Left renal cortex interstitium (tissue), 4 donors: ENCODE data around the gene FCSK. TPM values are rescaled to one million over a fixed set of nuclear protein-coding genes. Genes with fewer than 3 reads are reported as not detected.
A peak's percentile ranks its signal among the peaks of the same experiment; 100 is the strongest.
"Not testable (repeated sequence)": the region's sequence is repeated elsewhere in the genome, so short reads cannot be mapped to it uniquely, and the experiment has no call there.

Source experiments
- DNase-seq, 4 donors: peaks; one replicate each; pipeline ENCODE4 v3.0.0-alpha.2; 2013; ENCODE audit warnings: low read depth in 4 of 4, low spot score in 2 of 4, missing footprints in 1 of 4
- polyA plus RNA-seq, 4 donors: library from polyadenylated mRNA; unstranded; fragments of 120-200 nt; gene quantifications; one replicate each; pipeline ENCODE4 v1.2.1, GENCODE V29; 2013; ENCODE audit not compliant: insufficient read length in 4 of 4

The FCSK gene
- polyA plus RNA-seq, 4 donors, result 12.7 to 20.2 (median 17.8) TPM

DNA sequence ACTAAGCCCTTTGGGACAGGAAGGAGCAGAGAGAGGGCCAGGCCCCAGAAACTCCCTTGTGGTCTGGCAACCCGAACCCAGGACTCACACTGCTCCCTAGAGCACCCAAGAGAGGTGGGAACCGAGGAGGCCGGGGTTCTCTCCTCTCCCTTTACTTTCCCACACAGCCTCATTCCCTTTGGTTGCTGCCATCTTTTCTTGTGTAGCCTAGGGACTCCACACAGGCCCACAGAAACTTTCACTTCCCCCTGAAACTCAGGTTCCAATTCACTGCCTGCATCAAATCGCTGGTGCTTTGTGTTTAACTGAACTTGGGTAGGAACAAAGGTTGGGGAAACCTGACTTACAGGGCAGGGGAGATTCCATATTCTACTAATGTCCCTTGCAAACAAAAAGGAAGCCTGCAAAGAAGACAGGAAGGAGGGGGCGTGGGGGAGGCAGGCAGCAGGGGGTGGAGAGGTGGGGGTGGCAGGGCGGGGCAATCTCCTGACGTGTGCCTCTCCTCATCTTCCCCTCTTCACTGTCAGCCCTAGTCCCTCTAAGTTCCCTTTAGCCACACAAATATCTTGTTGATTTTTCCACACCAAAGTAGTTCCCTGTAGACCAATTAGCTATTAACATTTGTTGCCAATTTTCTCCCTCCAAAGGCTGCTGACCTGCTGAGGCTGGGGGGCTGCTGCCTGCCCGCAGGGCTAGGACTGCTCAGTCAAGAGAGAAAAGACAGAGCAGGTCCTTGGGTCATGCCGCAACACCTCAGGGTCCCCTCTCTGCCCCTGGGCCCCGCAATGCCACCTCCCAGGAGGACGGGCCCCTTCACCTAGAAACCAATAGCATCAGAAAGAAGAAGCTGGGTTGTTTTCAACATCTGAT, 23.5 kb upstream of the FCSK start:
- no peak for DNase-seq

- no peak for DNase-seq
Observed at GRCh38 chr16:70432356-70432722, 22.1 kb upstream of the FCSK start.

DNA sequence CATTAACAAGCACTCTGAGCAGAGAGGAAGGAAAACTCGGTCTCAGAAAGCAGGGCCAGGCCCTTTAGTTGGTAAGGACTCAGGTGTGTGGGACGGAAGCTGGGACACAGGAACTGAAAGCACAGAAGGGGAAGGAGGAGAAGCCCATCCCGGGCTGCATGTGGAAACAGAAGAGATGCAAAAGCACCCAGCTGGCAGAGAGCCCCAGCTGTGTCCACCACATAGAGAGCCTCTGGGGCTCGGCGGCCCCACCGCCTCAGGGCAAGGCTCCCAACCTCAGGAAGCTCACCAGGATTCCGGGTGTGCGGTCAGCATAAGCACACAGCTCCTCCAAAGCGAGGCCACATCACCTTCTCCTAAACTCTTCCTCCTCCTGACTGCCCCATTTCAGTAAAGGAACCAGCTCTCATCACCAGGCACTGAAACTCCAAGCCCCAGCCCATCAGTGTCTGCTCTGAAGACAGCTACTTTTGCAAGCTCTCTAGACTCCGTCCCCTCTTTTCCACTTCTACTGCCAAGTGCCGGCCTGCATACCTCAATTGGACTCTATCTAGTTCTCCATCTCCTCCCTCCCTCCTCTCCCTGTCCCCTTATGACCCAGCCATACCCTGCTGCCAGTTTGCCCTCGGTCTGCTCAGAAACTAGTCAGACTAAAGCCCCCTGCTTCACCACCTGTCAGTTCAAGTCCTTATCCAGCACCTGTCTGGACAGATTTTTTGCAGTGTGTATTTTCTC, 21.5 kb upstream of the FCSK start:
- no peak for DNase-seq

DNA sequence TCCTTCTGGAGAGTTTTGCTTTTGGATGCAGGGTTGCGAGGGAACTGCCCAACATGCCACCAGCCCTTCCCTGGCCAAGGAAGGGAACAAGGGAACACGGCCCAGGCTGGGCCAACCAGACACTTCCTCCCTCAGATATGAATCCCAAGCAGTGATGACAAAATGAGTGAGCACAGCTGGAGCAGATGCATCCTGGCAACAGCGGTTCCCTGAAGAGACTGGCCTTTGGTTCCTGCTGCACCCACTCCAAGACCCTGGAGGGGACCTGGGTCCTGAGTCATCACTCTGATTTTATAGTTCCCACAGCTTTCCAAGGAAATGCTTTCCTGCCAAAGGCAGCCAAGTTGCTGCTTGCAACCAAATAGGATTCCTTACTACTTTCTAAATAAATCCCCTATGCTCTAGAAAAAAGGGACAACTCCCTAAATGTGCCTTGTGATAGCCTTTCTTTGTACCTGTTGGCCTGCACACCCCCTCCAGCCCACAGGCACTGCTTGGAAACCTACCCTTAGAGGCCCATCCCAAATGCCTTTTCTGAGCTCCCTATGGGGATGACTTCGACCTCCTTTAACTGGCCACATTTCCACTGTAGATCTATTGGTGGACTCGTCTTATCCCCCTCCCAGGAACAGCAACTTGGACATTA, 20.8 kb upstream of the FCSK start:
- no peak for DNase-seq

GRCh38 chr16:70434484-70435260, 19.7 kb upstream of the FCSK start:
- DNase-seq, result no peak

- peak in 2 of 4 donors; percentile 83 to 88 for DNase-seq
Observed at GRCh38 chr16:70437017-70437581, 17.3 kb upstream of the FCSK start.

GRCh38 chr16:70437582-70438557, 16.5 kb upstream of the FCSK start:
- no peak for DNase-seq

DNA sequence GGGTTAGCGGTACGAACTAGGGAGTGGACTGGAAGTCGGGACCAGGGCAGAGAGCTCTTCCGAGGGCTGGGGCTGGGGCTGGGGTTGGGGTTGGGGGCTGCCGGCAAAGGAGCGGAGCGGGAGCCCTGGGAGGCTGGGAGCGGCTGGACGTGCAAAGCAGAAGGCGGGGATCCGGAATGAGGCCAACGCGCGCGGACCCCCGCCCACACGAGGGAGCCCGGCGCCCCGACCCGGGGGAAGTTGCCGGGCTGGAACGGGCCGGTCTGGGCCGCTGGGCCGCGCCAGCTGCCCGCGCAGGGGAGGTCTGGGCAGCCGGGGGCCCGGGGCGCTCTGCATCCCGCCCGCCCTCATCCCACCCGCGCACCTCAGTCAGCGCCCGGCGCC, 15.8 kb upstream of the FCSK start:
- no peak for DNase-seq

- peak in 3 of 4 donors; percentile 87 to 95 (median 93) for DNase-seq
Observed at GRCh38 chr16:70438969-70439862, 15.2 kb upstream of the FCSK start, which contains the start of gene ST3GAL2. Gene ST3GAL2, minus strand, starts transcription at chr16:70439100. Its CDS starts 40,570 bp downstream, at chr16:70398530.

GRCh38 chr16:70440009-70440692, 14.2 kb upstream of the FCSK start:
- DNase-seq, result no peak

GRCh38 chr16:70441406-70441990, 12.9 kb upstream of the FCSK start:
- DNase-seq, result no peak

- DNase-seq, result no peak
Observed at GRCh38 chr16:70442344-70442743, 12.1 kb upstream of the FCSK start.

DNA sequence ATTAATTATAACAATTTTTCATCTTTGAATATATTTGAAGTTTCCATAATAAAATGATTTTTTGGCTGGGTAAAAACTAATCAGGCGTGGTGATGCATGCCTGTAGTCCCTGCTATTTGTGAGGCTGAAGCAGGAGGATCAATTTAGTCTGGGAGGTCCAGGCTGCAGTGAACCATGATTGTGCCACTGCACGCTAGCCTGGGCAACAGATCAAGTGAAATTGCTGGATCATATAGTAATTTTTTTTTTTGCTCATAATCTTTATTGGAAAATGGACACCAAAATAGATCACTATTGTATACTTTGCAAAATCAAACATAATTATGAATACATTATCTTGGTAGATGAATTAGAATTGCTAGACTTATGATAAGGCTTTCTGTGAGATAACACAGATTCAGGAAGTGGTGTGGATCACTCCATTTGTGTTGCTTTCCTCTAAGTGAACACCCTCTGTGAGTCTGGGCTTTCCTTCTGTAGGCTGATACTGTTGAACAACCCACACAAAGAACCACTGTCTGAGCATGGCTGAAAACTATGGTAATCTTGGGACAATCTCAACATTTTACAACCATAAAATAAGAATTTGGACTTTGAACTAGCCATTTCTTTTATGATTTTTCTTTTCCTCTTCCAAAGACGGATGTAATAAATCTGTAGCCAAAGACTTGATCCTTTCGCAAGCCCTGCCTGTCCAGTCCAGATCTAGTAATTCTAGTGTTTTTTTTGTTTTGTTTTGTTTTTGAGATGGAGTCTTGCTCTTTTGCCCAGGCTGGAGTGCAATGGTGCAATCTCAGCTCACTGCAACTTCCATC, 9.9 kb upstream of the FCSK start:
- DNase-seq, result no peak

DNA sequence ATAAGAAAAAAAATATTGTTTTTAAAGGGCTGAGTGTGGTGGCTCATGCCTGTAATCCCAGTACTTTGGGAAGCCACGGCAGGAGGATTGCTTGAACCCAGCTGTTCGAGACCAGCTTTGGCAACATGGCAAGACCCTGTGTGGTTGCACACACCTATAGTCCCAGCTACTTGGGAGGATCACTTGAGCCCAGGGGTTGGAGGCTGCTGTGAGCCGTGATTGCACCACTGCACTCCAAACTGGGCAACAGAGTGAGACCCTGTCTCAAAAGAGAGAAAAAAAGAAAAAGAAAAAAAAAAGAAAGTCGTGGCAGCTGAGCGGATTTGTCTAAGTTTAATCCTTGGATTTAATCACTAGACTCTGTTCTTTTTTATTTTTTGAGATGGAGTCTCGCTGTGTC, 6.3 kb upstream of the FCSK start:
- DNase-seq, result no peak

GRCh38 chr16:70450142-70451003, 4.0 kb upstream of the FCSK start:
- DNase-seq, result not testable (repeated sequence)
